HG03565 (cell line): ENCODE measurements around the gene SURF2.

Experiments used
- ATAC-seq: cut with Tn5 transposase; IDR thresholded peaks from one replicate; pipeline ENCODE4 v1.9.1; 2021; ENCODE audit warnings: mild to moderate bottlenecking, moderate library complexity; ENCODE audit not compliant: unreplicated experiment

SURF2 gene

DNA sequence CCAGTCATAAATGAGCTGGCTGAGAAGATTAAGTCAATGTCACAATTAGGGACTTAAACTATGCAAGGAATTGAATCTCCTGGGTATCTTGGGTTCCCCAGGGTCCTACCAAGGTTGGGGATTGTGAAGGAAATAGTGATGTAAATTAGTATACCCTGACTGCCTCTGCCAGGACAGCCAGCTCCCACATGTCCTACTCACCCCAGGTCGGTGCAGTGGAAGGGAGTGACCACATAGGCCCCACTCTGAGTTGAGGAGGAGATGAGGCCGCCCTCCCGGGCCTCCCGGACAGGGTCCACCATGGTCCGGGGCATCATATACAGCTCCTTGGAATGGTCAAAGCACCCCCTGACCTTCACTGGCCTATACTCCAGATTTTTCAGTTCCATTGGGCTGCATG, 2.8 kb upstream of the SURF2 start:
- no peak for ATAC-seq

DNA sequence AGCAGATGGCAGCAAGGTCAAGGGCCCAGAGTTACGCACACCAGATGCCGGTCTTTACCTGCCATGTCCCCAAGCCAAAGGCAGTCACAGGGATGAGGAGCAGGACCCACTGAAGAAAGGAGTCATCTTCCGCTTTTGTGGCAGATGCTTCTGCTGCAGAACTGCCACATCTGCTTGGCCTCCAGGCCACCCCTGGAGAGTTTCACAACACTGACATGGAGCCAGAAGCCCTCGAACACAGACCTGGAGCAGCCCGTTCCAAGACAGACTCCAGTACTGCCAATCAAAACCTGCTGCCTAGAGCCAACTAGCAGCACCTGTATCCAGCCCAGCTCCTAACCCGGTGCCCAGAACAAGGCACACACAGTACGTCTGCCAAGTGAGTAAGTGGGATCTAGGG, 1.6 kb upstream of the SURF2 start:
- no peak for ATAC-seq

DNA sequence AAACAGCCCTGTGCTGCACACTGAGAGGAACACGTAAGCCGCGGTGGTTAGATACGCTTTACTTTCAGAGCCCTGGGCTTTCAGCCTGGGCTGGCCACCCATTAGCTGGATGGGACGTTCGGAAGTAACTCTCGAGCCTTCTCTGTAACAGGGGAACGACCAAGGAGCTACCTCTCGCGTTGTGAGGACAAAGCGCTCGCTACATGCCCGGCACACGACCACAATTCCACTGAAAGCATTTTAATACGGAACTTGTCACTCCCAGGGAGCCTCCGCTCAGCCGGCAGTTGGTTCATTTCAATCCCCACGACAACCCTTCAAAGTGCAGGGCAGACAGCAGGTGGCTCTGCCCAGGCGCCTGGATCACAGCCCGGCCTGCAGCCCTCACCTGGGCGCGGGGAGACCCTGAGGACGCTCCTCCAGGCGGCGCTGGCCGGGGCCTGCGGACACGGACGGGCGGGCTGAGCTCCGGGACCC, 431 bp upstream of the SURF2 start:
- ATAC-seq, result peak; percentile 16

DNA sequence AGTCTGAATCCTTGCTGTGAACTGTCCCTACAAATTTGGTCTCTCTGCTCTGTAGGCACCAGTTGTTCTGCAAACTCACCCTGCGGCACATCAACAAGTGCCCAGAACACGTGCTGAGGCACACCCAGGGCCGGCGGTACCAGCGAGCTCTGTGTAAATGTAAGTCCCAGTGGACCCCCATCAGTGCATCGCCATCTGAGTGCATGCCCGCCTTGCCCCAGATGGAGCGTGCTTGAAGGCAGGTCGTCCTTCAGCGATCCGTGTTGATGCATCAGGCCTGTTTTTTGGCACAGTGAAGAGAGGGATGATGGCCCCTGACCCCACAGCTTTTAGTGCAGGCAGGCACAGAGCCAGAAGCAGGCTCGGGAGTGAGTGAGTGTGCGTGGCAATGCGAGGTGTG, 1.3 kb downstream of the SURF2 start:
- no peak for ATAC-seq

DNA sequence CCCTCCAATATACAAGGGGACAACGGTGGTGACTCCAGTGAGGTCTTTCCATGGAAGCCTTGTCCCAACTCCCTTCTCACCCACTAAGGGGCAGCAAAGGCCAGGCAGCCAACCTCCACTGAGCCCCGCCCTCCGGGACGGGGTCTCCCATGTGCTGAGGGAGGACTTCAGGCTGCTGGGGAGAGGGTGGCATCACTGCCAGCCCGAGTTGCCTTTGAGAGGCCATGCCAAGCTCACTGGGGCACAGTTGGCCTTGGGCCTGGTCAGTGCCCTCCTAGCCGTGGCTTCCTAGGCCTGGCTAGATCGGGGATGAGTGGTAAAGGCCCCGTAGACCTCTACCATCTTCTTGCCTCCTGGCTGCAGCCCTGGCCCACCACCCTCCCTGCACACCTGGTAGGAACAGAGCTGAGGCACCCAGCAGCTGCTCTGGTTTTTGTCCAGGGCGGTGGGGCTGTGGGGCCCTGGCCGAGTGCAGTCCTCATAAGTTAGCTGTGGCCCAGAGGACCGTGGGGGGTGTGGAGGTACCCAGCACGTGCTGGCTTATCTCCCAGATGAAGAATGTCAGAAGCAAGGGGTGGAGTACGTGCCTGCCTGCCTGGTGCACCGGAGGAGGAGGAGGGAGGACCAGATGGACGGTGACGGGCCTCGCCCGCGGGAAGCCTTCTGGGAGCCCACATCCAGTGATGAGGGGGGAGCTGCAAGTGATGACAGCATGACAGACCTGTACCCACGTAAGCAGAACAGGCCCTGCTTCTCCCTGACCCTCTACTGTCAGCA, 3.2 kb downstream of the SURF2 start:
- no peak for ATAC-seq

DNA sequence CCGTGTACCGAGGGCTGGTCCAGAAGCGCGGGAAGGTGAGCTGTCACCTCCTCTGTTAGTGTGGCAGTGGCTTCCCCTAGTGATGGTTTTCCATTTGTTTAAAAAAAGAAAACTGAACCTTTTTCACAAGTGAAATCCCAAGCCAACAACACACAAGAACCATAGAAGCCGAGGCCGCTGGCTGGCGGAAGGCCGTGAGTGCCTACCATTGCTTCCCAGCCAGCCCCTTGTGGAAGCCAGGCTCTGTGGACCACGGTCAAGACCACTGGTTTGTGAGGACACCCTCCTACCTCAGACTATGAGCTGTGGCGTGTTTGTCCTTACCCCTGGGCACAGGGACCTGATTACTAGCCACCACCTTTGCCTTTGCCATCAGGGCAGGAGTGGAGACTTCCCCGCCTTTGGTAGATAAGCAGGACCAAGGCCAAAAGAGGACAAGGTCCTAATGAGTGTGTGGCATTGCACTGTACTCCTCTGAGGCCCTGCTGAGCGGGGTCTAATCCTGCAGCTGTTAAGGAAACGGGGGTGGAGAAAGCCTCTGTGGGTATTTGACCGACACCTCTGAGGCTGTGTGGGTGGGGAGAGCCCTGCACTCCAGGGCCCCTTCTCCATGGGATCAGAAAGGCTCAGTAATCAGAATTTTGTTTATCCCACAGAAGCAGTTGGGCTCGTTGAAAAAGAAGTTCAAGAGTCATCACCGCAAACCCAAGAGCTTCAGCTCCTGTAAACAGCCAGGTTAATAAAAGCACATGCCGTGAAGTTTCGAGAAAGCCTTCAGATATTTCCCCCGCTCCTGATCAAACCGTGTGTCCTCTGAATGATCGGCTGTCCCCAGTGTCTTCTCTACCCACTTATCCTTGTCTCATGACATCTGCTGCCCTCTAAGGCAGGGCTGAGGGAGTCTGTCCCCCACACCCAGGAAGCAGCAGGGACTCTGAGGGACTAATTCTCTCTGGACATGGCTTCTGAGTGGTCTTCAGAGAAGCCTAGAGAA, 4.3 kb downstream of the SURF2 start:
- no peak for ATAC-seq

DNA sequence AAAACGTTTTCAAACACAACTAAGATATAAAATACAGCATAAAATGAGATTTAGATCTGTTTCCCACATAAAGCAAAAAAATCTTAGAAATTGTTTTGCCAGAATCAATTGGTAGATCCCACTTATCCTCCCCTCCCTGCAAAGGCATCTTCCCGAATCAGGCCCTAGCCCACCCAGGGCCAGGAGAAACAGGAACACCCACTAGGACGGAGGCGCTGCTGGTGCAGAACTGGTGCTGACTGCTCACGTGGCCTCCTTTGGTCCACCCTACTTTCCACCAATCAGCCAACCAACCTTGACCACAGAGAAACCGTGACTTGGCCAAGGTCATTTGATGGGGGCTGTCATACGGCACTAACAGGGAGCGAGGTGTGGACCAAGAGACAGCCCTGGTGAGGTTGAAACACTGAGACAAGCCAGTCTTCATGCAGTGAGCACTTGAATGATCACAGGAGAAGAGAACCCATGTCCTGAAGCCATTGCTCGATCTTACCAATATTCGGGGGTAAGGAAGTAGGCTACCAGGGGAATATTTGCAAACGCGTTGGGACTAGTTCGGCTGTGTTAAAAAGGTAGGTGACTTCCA, 5.2 kb downstream of the SURF2 start:
- no peak for ATAC-seq

DNA sequence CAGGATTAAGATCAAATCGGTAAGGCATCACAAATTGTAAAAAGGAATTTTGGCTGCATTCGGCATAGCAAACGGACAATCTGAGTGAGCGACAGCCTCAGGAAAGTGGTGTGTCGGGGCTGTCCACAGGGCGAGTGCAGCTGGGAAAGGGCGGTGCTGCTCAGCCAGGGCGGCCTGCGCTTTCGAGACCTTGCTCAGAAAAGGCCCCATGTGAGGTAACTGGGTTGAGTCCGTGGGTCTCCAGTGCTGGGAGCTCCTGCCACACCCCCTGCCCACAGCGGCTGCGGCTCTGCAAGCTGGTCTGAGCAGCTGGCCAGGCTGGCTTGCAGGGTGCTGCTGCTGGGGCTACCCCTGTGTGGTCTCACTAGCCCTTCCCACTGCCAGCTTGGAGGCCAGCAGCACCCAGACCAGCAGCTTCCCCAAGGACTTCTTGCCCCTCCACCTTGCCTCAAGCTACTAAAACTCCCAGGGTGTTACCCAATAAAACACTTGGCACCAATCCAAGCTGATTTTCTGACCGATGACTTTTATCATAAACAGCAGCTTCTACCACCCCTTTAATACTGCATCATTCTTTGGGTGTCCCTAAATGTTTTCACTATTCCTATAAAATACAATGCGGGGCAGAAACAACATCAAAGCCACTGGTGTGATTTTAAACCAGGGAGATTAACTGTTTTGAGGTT, 6.2 kb downstream of the SURF2 start:
- no peak for ATAC-seq

DNA sequence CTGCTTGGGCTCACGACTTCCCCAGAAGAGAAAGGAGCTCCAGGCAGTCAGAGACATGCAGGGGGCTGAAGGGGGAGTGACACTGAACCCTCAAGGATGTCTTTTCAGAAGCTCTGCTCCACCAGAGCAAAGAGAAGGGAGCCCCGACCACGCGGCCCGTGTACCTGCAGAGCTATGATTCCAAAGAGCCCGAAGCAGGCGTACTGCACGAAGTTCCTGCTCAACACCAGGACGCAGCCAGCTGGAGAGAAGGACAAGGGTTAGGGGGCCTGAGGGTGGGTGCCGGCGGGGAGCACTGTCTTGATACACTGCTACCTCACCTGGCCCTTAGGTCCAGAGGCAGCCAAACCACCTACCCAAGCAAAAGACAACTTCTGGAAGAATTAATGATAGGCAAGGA, 10.1 kb downstream of the SURF2 start:
- no peak for ATAC-seq

DNA sequence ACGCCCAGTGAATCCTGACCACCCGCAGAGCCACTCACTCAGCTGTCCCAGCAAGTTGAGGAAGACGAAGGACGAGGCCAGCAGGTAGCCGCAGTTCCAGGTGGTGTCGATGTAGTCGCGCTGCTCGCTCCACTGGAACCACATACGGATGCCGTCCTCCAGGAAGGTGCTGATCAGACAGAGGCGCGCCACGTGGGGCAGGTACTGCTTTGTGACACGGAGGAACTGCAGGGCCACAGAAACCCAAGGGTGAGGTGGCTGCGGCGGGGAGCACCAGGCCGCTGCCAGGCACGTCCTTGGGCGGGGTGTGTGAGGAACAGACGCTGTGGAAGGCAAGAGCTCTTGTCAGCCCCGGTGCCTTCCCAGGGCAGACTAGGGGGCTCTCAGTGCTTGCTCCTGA, 10.9 kb downstream of the SURF2 start:
- ATAC-seq, result no peak

DNA sequence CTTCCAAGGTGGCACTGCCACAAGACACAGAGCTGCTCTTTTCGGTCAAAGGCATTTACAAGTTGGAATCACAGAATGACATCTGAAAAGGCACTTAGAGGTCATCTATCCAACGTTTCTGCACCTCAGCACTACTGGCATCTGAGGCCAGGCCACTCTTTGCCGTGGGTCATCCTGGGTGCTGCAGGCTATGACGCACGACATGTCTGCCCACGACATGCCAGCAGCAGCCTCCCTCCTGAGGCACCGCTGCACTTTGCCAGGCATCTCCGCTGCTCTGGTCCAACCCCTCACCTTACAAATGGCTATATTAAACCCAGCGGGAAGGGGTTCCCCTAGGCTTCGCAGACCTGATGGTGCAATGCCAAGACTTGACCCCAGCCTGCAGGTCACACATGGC, 11.4 kb downstream of the SURF2 start:
- no peak for ATAC-seq

DNA sequence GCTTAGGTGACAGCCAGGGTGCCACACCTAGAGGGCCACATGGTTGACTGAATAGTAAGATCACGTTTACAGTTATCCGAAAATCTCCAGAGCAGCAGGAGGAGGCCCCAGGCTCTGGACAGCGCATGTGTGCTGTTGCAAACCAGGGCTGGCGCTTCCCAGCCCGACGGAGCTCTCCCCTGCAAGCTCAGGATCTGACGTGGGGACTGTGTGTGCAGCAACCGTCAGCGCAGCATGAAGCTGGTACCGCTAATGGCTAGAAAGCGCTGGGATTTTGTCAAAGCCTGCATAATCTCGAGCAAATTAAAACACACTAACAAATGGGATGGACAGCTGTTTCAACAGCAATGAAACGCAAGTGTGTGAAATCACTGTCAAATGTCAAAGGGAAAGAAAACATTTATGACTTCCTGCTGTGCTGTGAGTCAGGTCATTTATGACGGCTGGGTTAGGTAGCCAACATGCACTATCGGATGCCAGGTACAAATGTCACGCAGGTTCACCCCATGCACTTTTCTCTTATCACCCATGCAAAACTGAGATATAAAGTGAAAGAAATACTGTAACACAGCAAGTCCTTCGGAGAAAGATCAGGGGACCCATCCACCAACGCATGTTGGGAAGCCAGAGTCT, 12.0 kb downstream of the SURF2 start:
- ATAC-seq, result no peak

DNA sequence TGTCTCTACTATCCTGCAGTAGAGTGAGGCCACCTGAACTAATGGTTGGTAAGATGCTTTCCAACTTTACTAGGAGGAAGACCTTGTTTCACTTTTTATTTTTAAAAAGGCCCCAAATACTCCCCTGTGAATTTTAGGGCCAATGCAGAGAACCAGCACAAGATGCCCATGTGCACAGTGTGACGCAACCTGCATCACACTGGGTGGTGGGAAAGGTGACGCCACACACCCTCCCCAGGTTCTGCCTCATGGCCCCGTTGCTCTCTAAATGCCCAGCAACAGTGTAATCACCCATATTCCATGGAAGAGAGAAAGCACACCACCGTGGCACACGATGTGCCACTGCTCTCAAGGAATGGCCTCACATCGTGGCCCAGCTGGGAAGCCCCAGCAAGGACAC, 13.1 kb downstream of the SURF2 start:
- ATAC-seq, result no peak

DNA sequence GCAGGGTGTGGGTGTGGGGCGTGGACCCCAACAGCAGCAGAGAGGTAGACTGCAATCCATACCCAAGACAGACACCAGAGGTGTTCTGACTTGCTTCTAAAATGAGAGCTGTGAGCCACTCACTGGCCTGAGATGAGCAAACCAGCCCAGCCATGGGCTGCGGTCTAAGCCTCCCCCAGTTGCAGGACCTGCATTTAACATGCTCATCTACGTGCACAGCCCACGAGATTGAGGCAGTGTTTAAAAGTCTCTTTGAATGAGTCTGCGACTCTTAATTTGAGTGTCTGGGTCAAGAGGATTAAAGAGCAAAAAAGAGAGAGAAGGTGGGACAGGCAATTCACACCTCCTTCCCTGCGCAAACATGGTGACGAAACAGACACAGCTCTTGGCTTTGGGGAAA, 13.6 kb downstream of the SURF2 start:
- ATAC-seq, result no peak

DNA sequence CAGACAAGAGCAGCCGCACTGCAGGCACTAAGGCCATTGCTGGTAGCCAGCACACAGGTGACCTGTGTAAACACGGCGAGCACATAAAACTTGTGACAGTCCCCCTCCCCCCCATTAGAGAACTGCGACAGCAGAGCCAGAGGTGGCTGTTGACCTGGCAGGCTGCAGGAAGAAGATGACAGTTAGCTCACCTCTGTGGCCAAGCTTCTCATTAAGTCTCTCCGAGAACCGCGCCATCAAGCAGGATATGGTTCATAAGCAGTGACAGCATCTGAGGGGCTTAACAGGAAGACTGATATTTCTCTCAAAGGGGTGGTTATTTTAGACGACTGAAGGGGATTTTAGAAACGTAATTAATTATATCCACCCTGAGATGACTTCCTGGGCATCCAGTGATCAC, 14.3 kb downstream of the SURF2 start:
- no peak for ATAC-seq

DNA sequence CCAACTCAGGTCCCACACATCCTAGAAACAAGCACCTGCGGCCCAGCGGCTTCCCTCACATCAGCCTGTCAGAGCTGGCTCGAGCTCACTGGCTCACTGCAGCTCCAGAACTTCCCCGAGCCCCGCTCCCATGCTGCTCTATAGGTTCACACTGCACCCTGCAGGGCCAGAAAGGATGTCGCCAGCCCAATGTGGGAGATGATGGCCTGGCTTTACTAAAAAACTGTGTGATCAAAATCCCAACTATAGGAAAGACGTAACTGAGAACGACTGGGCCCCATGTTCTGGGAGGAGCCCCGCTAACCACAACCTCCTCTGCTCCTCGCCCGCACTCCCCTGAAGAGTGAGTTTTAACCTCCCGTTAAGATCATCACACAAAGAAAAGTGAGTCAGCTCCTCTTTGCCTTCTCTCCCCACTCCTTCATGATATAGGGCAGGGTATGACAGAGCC, 14.9 kb downstream of the SURF2 start:
- no peak for ATAC-seq

DNA sequence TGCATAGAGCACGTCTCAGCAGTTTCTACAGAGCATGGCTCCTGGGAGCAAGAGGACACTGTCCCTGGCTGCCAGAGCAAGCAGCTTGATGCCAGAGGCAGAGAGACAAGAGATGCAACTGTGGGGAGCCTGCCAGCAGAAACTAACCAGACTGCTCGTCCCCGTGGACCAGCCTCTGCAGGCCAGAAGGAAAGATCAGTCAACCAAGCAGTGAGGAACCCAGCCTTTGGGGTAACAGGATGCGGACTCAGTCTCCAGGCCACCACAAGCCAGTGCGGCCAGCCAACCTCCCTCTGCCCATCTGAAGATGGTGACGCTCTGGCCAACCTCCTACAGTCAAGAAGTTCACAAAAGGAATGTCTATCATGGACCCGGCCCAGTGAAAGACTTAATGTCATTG, 15.8 kb downstream of the SURF2 start:
- ATAC-seq, result no peak

DNA sequence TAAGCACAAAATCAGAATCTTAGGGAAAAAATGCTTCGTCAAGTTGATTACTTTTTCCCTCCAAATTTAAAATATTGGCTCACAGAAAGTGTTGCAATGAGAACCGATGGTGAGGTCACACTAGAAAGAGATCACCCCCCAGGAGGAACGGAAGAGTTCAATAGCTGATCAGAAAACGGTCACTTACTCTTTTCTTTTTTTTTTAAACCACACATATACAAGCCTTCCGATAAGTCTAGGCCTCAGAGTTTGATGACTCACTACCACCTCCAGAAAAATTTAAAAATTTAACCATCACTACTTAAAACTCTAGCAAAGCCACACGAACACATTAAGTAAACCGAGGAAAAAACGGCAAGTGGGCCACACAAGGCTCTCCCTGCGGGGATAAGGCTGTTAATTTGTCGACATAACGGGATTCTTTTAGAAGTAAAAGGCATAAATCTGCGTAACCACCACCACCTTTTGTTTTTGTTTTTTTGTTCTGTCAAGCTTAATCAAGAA, 18.3 kb downstream of the SURF2 start:
- ATAC-seq, result no peak

DNA sequence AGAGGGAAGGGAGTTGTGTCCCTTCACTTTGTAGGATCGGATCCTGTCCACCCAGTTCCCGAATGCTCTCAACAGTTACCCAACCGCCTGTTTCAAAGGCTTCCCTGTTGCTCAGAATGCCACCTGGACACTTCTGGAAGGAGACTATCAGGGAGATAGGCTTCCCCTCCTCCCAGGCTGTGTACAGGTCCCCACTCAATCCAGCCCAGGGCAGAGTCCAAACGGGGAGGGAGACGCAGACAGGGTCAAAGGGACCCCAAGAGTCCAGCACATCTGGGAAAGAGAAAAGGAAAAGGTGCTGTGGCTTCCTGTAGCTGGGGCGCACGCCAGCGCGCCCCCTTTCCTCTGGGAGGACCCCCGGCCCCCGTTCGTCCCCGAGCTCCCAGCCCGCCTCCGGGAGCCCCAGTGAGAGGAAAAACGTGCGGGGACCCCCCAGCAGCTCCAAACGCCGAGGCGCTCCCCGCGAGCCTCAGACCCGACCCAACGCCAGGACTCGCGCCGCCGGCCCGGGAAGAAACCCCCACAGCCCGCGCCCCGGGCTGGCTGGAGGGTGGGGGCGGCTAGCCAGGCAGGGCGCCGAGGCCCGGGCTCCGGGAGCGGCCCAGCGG, 18.9 kb downstream of the SURF2 start:
- ATAC-seq, result peak; percentile 5
